ENCODE results near the gene ACTRT2. TPM values are rescaled to one million over a fixed set of nuclear protein-coding genes. Genes with fewer than 3 reads are reported as not detected.

Gene ACTRT2
- total and polyA plus RNA-seq, 2 experiments from 2014 or later = not detected

GRCh38 chr1:3038113-3038551, 16.9 kb downstream of the ACTRT2 start:
- Histone ChIP-seq H3K79me2 (replicated peaks; ENCODE audit: insufficient read depth) (no peaks in the 10 kb centered on the region), H3K4me3 (no peak overlapping the region), H4K20me1 (replicated peaks; ENCODE audit: insufficient read depth) (no peaks in the 10 kb centered on the region), H3K27ac (ENCODE audit: low read depth) (no peak overlapping the region), H3K4me2 (no peak overlapping the region), H3K27me3 (ENCODE audit: insufficient read depth) (no peaks in the 10 kb centered on the region), H3K36me3 (ENCODE audit: insufficient read depth) (no peaks in the 10 kb centered on the region), H3F3A (replicated peaks; ENCODE audit: low read depth) (no peaks in the 10 kb centered on the region), H3K4me1 (ENCODE audit: insufficient read depth) (no peaks in the 10 kb centered on the region), H3K9me2 (ENCODE audit: insufficient read depth) (no peaks in the 10 kb centered on the region), H2AFZ (no peak overlapping the region)
- H3K9me3 Mint-ChIP-seq = no peaks in the 10 kb centered on the region
- ATAC-seq (no peak), DNase-seq (ENCODE audit: low spot score) (no peak)
- peaks cover 3% of the 10 kb centered on the region; the same call in 2 of the 3 replicates for H3K4me1 Mint-ChIP-seq
- TF ChIP-seq POLR2AphosphoS5 (IDR thresholded peaks at IDR 0.05; ENCODE audit: low read depth) = no peak
- TF ChIP-seq REST (IDR thresholded peaks at IDR 0.05; ENCODE audit: unreplicated experiment) = no peak
- TF ChIP-seq STAT1 (IDR thresholded peaks at IDR 0.05; ENCODE audit: unreplicated experiment) = no peak
- no peak for TF ChIP-seq JUNB (IDR thresholded peaks at IDR 0.05; ENCODE audit: unreplicated experiment)
- TF ChIP-seq NANOG (IDR thresholded peaks at IDR 0.05; ENCODE audit: borderline replicate concordance) = no peak
- TF ChIP-seq ZNF331 (CRISPR knock-in tag; IDR thresholded peaks at IDR 0.05; ENCODE audit: low read depth) = no peak
- TF ChIP-seq EZH2 (IDR thresholded peaks at IDR 0.05; ENCODE audit: low read depth, unreplicated experiment) = no peak
- no peak for TF ChIP-seq ETS1 (IDR thresholded peaks at IDR 0.05)
- no peak for TF ChIP-seq CREB1 (CRISPR knock-in tag; IDR thresholded peaks at IDR 0.05; ENCODE audit: low read depth)
- TF ChIP-seq CTCF (conservative IDR thresholded peaks at IDR 0.05; ENCODE audit: low read depth in 2 of 2) = no peak
- TF ChIP-seq ZNF462 (CRISPR knock-in tag; IDR thresholded peaks at IDR 0.05) = no peak
- TF ChIP-seq EZH2phosphoT487 (IDR thresholded peaks at IDR 0.05; ENCODE audit: unreplicated experiment) = no peak
- TF ChIP-seq ZNF114 (CRISPR knock-in tag; IDR thresholded peaks at IDR 0.05) = no peak
- H3K36me3 Mint-ChIP-seq (ENCODE audit: low read depth) = no peaks in the 10 kb centered on the region
- peaks cover 9% of the 10 kb centered on the region for H3K27me3 Mint-ChIP-seq (ENCODE audit: insufficient read depth, low read depth, poor library complexity)
- no peak overlapping the region for H3K27ac Mint-ChIP-seq
- no peak overlapping the region for H3K4me3 Mint-ChIP-seq

All from GM23338 (cell line).